ENCODE data around the gene TCP11. TPM values are rescaled to one million over a fixed set of nuclear protein-coding genes. Genes with fewer than 3 reads are reported as not detected.

TCP11 gene
- total and polyA plus RNA-seq, 4 donors, result 0.05 to 0.19 TPM; not detected in 2

Small RNA genes within 50 kb of the gene (small RNA-seq; reads per million reads assigned to genes)
- gene AL138721.1, result not detected

Other genes starting within 250 kb of the TCP11 start
- under 1 TPM; 0.08 to 0.09 TPM for gene SCUBE3, start 72.6 kb upstream of the TCP11 start, total RNA-seq
- gene SCUBE3, start 72.6 kb upstream of the TCP11 start, polyA plus RNA-seq, result under 1 TPM; 0.03 to 0.06 TPM
- gene ZNF76, start 118.4 kb upstream of the TCP11 start, total RNA-seq, result 10 to 100 TPM; 10.6 to 18.4 TPM
- 10 to 100 TPM; 11.5 to 13.3 TPM for gene ZNF76, start 118.4 kb upstream of the TCP11 start, polyA plus RNA-seq
- gene DEF6, start 156.5 kb upstream of the TCP11 start, total RNA-seq, result 1 to 10 TPM; 3.3 to 6.3 TPM
- 1 to 10 TPM; 1.0 to 1.6 TPM for gene DEF6, start 156.5 kb upstream of the TCP11 start, polyA plus RNA-seq
- 1 to 10 TPM; 2.1 to 7.3 TPM for gene PPARD, start 201.2 kb upstream of the TCP11 start, total RNA-seq
- 1 to 10 TPM; 2.8 to 7.8 TPM for gene PPARD, start 201.2 kb upstream of the TCP11 start, polyA plus RNA-seq